GM13977 (cell line): Measurements from ENCODE around the gene IL17D.

Source experiments
- DNase-seq: peaks from one replicate; pipeline ENCODE4 v3.0.0; 2012; ENCODE audit warnings: low spot score
- in situ Hi-C: fragments of 300-500 bp; cut with MboI; formaldehyde crosslinking; loops from one replicate; pipeline ENCODE4 v1.12.0; 2022; ENCODE audit warnings: low sequenced_read_pairs, low pct_unique_long_range_greater_than_20kb, mixed read lengths, inconsistent platforms; ENCODE audit not compliant: unreplicated experiment
- TF ChIP-seq, protein P1 (sequence below): IDR thresholded peaks from 2 replicates; pipeline ENCODE4 v1.5.1; 2012; ENCODE audit warnings: mild to moderate bottlenecking, control low read depth; ENCODE audit not compliant: insufficient read depth; ENCODE audit errors: extremely low read depth, missing control alignments

The IL17D gene, protein sequence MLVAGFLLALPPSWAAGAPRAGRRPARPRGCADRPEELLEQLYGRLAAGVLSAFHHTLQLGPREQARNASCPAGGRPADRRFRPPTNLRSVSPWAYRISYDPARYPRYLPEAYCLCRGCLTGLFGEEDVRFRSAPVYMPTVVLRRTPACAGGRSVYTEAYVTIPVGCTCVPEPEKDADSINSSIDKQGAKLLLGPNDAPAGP

DNA sequence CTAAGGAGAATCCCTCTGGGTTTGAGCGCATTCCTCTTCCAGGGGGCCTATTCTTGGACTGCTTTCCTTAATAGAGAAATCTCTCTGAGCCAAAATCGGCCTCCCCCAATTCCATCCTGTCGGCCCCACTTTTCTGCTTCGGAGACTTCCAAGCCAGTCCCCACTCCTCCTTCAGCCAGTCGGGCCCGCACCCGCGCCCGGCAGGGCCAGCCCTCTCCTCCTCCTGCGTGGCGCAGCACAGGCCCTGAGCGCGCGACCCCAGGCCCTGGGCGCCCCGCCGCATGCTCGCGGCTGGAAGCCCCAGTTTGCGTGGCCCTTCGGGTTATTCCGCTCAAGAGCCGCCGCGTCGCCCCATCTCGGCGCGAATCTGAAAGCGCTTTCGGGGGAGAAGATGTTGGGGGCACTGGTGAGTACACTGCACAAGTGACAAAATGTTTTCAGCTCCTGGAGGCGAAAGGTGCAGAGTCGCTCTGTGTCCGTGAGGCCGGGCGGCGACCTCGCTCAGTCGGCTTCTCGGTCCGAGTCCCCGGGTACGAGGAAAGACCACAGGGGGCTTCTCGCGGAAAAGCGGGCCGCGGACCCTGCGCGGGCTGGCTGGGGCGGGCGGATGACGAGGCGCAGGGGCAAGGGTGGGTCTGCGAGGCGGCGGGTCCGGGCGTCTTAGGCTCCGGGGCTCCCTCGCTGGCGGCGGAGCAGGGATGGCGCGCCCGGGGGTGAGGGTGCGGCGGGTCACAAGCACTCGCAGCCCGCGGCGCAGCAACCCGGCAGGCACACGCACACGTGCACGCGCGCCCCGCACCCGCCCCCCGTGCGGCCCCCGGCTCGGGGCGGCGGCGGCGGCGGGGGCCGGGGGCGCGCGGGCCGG, at the start of gene IL17D:
TSS of gene IL17D (plus strand) at position 785 of the 865 bp plus-strand sequence. CDS start 303 bp downstream, outside the sequence.
- DNase-seq, result peak; percentile 82
- TF ChIP-seq, protein P1, sequence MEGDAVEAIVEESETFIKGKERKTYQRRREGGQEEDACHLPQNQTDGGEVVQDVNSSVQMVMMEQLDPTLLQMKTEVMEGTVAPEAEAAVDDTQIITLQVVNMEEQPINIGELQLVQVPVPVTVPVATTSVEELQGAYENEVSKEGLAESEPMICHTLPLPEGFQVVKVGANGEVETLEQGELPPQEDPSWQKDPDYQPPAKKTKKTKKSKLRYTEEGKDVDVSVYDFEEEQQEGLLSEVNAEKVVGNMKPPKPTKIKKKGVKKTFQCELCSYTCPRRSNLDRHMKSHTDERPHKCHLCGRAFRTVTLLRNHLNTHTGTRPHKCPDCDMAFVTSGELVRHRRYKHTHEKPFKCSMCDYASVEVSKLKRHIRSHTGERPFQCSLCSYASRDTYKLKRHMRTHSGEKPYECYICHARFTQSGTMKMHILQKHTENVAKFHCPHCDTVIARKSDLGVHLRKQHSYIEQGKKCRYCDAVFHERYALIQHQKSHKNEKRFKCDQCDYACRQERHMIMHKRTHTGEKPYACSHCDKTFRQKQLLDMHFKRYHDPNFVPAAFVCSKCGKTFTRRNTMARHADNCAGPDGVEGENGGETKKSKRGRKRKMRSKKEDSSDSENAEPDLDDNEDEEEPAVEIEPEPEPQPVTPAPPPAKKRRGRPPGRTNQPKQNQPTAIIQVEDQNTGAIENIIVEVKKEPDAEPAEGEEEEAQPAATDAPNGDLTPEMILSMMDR, result no peak
- in situ Hi-C loops, result loop anchor here (10.0 kb wide), 1 partner anchor 198 kb away; no protein-coding TSS in a partner anchor

DNA sequence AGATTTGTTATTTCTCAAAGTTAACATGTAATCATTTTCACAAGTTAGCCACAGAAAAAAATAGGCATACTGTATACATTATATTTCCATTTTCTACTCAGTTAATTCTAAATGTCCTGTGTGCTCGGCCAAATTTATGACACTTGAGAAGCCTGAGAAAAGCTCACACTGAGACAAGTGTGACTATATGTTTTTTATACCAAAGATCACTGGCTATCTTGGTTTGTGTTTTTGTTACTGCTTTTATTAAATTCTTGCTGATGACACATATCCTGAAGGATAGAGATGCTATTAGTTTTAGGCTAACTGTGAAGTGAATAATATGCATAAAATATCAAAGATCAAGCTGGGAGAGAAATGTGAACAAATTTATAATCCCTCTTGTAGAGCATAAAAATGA, 49.3 kb upstream of the IL17D start:
- in situ Hi-C loops, result no loop called here
- TF ChIP-seq, protein P1, result no peak

DNA sequence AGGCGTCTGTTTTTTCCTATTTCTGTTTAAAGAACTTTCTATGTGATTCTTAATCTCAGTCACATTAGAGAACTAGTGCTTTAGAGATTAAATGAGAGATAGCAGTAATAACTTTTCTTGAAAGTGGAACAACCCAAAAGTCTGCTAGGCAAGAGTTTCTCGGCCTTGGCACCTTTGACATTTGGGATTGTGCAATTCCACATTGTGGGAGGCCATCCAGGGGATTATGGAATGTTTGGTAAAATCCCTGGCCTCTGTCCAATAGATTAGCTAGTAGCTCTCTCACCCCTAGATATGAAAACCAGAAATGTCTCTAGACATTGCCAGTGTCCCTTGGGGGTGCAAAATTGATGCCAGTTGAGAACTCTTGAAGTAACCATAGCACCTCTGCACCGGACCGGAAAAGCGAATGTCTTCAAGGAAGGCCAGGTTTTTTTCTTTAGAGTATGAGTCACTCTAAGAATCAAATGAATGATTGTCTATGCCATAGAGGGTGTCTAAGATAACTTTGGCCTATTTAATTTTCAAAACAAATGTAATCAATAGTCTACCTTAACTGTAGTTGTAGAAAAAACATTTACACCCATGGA, 45.0 kb upstream of the IL17D start:
- TF ChIP-seq, protein P1, result no peak
- in situ Hi-C loops, result no loop called here
- DNase-seq, result no peak

More for the DNA sequence above, 49.3 kb upstream of the IL17D start:
- DNase-seq, result no peak

DNA sequence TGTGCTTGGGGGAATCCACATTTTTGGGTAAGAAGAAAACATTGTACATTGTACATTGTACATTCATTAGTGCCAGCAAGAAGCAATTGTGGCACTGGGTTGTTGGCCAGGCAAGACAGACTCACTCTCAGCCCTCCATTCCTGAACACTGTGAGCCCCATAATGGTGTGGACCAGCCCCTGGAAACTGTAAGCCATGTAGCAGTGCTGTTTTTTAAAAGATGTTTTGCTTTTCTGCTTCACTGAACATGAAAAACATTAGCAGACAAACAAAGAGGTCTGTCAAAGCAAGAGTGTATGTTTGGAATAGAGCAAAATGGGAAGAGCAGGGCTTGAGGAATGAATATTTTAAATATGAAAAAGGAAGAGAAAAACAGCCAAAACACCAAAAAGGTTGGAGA, 39.1 kb upstream of the IL17D start:
- TF ChIP-seq, protein P1, result no peak
- no peak for DNase-seq
- in situ Hi-C loops, result no loop called here

DNA sequence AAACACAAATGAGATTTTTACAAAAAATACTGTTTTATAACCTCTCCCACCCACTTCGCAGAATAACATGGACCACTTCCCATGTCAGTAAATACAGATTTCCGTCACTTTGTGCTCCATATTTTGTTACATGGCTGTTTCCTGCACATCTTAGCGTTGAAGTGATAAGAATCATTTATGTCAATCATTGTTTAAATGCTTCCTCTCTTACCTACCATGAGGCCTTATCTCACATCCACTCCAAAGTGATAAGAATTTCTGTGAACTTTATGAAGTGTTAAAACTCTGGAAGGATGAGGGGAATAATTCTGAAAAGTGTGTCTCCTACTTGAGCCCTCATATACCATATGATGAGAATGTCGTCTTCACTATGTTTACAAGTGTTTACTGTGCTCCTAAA, 36.6 kb upstream of the IL17D start:
- in situ Hi-C loops, result no loop called here
- no peak for DNase-seq
- TF ChIP-seq, protein P1, result no peak

DNA sequence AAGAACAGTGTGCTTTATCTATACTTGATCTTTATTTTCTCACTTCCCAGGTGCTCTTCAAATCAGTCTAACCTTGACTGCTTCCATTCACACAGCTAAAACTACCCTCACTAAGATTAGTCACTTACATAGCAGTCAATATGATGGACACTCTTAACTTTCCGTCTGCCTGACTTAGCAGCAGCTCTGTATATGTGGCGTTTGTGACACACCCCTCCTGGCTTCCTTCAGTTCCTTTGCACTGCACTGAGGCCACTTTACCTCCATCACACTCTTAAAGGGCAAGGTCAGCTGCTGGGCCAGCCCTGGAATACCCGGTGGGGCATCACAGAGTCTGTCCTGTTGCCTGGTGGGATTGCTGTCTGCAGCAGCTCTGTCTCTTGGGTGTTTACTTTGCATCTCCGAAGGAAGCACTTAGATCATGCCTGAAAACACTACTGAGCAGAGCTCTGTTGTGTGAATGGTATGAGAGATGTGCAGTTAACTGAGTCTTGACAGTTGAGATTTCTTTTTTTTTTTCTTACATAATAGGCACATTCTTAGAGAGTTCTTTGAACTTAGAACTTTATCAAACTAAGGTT, 35.6 kb upstream of the IL17D start:
- in situ Hi-C loops, result no loop called here
- DNase-seq, result no peak
- TF ChIP-seq, protein P1, result no peak
